Measurements from ENCODE around the gene KRT75. TPM values are rescaled to one million over a fixed set of nuclear protein-coding genes. Genes with fewer than 3 reads are reported as not detected.

The KRT75 gene
- total RNA-seq, 1 experiment from 2014 or later = not detected

GRCh38 chr12:52381206-52381605, 53.0 kb downstream of the KRT75 start:
- no peaks in the 10 kb centered on the region for H3K79me2 ChIP-seq (ENCODE audit: low read depth)
- no peak overlapping the region for H3K4me3 ChIP-seq
- H3K9me3 ChIP-seq (ENCODE audit: insufficient read depth, low read depth) = no peaks in the 10 kb centered on the region
- ChIA-PET CTCF (no interaction called here), POLR2A (ENCODE audit: unreplicated experiment) (no interaction called here)
- H4K20me1 ChIP-seq (ENCODE audit: insufficient read depth) = no peaks in the 10 kb centered on the region
- no peaks in the 10 kb centered on the region for H3F3A ChIP-seq (ENCODE audit: insufficient read depth, low read depth)
- H2AFZ ChIP-seq = no peak overlapping the region
- BruUV-seq (replicated peaks) = no TSS peak
- TF ChIP-seq CTCF (conservative IDR thresholded peaks at IDR 0.05) (no peak), EZH2 (IDR thresholded peaks at IDR 0.05; ENCODE audit: low read depth) (no peak)
- H3K4me1 ChIP-seq (replicated peaks; ENCODE audit: insufficient read depth) = no peaks in the 10 kb centered on the region
- H3K27ac ChIP-seq = no peak overlapping the region
- no peaks in the 10 kb centered on the region for H3K36me3 ChIP-seq (ENCODE audit: low read depth)
- no peak for DNase-seq
- intact Hi-C loops (cut with micrococcal nuclease; ENCODE audit: unreplicated experiment) = no loop called here
- H3K9me2 ChIP-seq (ENCODE audit: insufficient read depth) = no peaks in the 10 kb centered on the region
- no peak overlapping the region for H3K4me2 ChIP-seq
- no peaks in the 10 kb centered on the region for H3K27me3 ChIP-seq (ENCODE audit: insufficient read depth, low read depth)

GRCh38 chr12:52380271-52380694, 53.9 kb downstream of the KRT75 start:
- no TSS peak for BruUV-seq (replicated peaks)
- no peaks in the 10 kb centered on the region for H3K36me3 ChIP-seq (ENCODE audit: low read depth)
- H3F3A ChIP-seq (ENCODE audit: insufficient read depth, low read depth) = no peaks in the 10 kb centered on the region
- POLR2A ChIA-PET (ENCODE audit: unreplicated experiment) = no interaction called here
- no peaks in the 10 kb centered on the region for H3K4me1 ChIP-seq (replicated peaks; ENCODE audit: insufficient read depth)
- peak in 1 of 2 experiments; percentile 47 for DNase-seq
- no peak overlapping the region for H3K4me3 ChIP-seq
- no peaks in the 10 kb centered on the region for H3K27me3 ChIP-seq (ENCODE audit: insufficient read depth, low read depth)
- no peak overlapping the region for H3K27ac ChIP-seq
- no peak overlapping the region for H2AFZ ChIP-seq
- CTCF ChIA-PET = interaction anchor here (0.6 kb wide), 1 partner anchor 185 kb away, joined by 3 read pairs; no protein-coding TSS in a partner anchor
- H3K9me3 ChIP-seq (ENCODE audit: insufficient read depth, low read depth) = no peaks in the 10 kb centered on the region
- no peaks in the 10 kb centered on the region for H4K20me1 ChIP-seq (ENCODE audit: insufficient read depth)
- no peaks in the 10 kb centered on the region for H3K79me2 ChIP-seq (ENCODE audit: low read depth)
- no peak overlapping the region for H3K4me2 ChIP-seq
- intact Hi-C loops (cut with micrococcal nuclease; ENCODE audit: unreplicated experiment) = no loop called here
- TF ChIP-seq CTCF (conservative IDR thresholded peaks at IDR 0.05) (peak; percentile 56), EZH2 (IDR thresholded peaks at IDR 0.05; ENCODE audit: low read depth) (no peak)
- H3K9me2 ChIP-seq (ENCODE audit: insufficient read depth) = no peaks in the 10 kb centered on the region

GRCh38 chr12:52379536-52379935, 54.6 kb downstream of the KRT75 start:
- intact Hi-C loops (cut with micrococcal nuclease; ENCODE audit: unreplicated experiment) = no loop called here
- ChIA-PET CTCF (interaction anchor here (0.6 kb wide), 2 partner anchors 39 to 184 kb away, joined by 3 to 5 read pairs; no protein-coding TSS in a partner anchor), POLR2A (ENCODE audit: unreplicated experiment) (no interaction called here)
- H3K36me3 ChIP-seq (ENCODE audit: low read depth) = no peaks in the 10 kb centered on the region
- H3K4me2 ChIP-seq = no peak overlapping the region
- no peaks in the 10 kb centered on the region for H3K79me2 ChIP-seq (ENCODE audit: low read depth)
- TF ChIP-seq CTCF (conservative IDR thresholded peaks at IDR 0.05) = no peak
- TF ChIP-seq EZH2 (IDR thresholded peaks at IDR 0.05; ENCODE audit: low read depth) = no peak
- H3K9me2 ChIP-seq (ENCODE audit: insufficient read depth) = no peaks in the 10 kb centered on the region
- H2AFZ ChIP-seq = no peak overlapping the region
- no peak overlapping the region for H3K27ac ChIP-seq
- no TSS peak for BruUV-seq (replicated peaks)
- H3K27me3 ChIP-seq (ENCODE audit: insufficient read depth, low read depth) = no peaks in the 10 kb centered on the region
- H3K9me3 ChIP-seq (ENCODE audit: insufficient read depth, low read depth) = no peaks in the 10 kb centered on the region
- no peak for DNase-seq
- H3F3A ChIP-seq (ENCODE audit: insufficient read depth, low read depth) = no peaks in the 10 kb centered on the region
- no peaks in the 10 kb centered on the region for H4K20me1 ChIP-seq (ENCODE audit: insufficient read depth)
- no peaks in the 10 kb centered on the region for H3K4me1 ChIP-seq (replicated peaks; ENCODE audit: insufficient read depth)
- no peak overlapping the region for H3K4me3 ChIP-seq

Measured in PC-9 (cell line).